NCI-H2029 (cell line): ENCODE data around the gene ATOH8.

ENCODE experiments used
- DNase-seq: peaks from one replicate; lab custom pipeline; 2025; lab: John Stamatoyannopoulos, UW

The ATOH8 gene

GRCh38 chr2:85770786-85771409 lies 17.1 kb downstream of the ATOH8 start:
- no peak for DNase-seq

GRCh38 chr2:85771486-85771885 lies 17.7 kb downstream of the ATOH8 start:
- no peak for DNase-seq

- DNase-seq = peak; percentile 88
Measured at GRCh38 chr2:85772019-85772745, 18.4 kb downstream of the ATOH8 start.

- DNase-seq = no peak
Measured at GRCh38 chr2:85772841-85773491, 19.2 kb downstream of the ATOH8 start.

GRCh38 chr2:85773692-85774091 lies 19.9 kb downstream of the ATOH8 start:
- no peak for DNase-seq

GRCh38 chr2:85774126-85774978 lies 20.6 kb downstream of the ATOH8 start:
- no peak for DNase-seq

- no peak for DNase-seq
Measured at GRCh38 chr2:85775406-85776381, 21.9 kb downstream of the ATOH8 start.

- no peak for DNase-seq
Measured at GRCh38 chr2:85776672-85777071, 22.9 kb downstream of the ATOH8 start.

GRCh38 chr2:85777441-85777861 lies 23.7 kb downstream of the ATOH8 start:
- DNase-seq = no peak

- no peak for DNase-seq
Measured at GRCh38 chr2:85778646-85779379, 25.0 kb downstream of the ATOH8 start.

- DNase-seq = no peak
Measured at GRCh38 chr2:85779641-85780315, 26.0 kb downstream of the ATOH8 start.

- no peak for DNase-seq
Measured at GRCh38 chr2:85780316-85781012, 26.7 kb downstream of the ATOH8 start.

- DNase-seq = no peak
Measured at GRCh38 chr2:85781013-85781332, 27.2 kb downstream of the ATOH8 start.

GRCh38 chr2:85783796-85784195 lies 30.0 kb downstream of the ATOH8 start:
- DNase-seq = no peak

GRCh38 chr2:85784474-85784986 lies 30.7 kb downstream of the ATOH8 start:
- no peak for DNase-seq

- no peak for DNase-seq
Measured at GRCh38 chr2:85785027-85785822, 31.4 kb downstream of the ATOH8 start.

- no peak for DNase-seq
Measured at GRCh38 chr2:85785871-85786270, 32.1 kb downstream of the ATOH8 start.

- no peak for DNase-seq
Measured at GRCh38 chr2:85786444-85786843, 32.7 kb downstream of the ATOH8 start.
